ENCODE results near the gene GGCT. TPM values are rescaled to one million over a fixed set of nuclear protein-coding genes. Genes with fewer than 3 reads are reported as not detected.

GGCT gene
- total and polyA plus RNA-seq, 2 of the 8 experiments (the other 6 are each of a cell fraction or from before 2014, with no cell fraction given), result 50.0 to 129 TPM

- no peak overlapping the region for H2BK12ac ChIP-seq (ENCODE audit: low read depth, low read length)
- H2AFZ ChIP-seq (ENCODE audit: low read length), result no peak overlapping the region
- no peak overlapping the region for H2BK20ac ChIP-seq (ENCODE audit: low read length)
- no peak overlapping the region for H3K23ac ChIP-seq (ENCODE audit: insufficient read length)
- H3K4me3 ChIP-seq (ENCODE audit: extremely low read depth in 1 of 4, insufficient read depth in 2 of 4, low read depth in 3 of 4, low read length in 4 of 4), result no peak overlapping the region
- ChIA-PET CTCF (ENCODE audit: partially characterized antibody) (interaction anchor here (1.0 to 9.5 kb wide), 3 partner anchors 9 to 187 kb away, joined by 3 to 214 read pairs (median 3); partner anchors contain the start of gene CRHR2), POLR2A (ENCODE audit: partially characterized antibody) (interaction anchor here (0.6 kb wide), 1 partner anchor 205 kb away, joined by 3 read pairs; no protein-coding TSS in a partner anchor)
- no peak overlapping the region for H2BK5ac ChIP-seq (ENCODE audit: low read depth, low read length)
- H3K36me3 ChIP-seq (ENCODE audit: control insufficient read depth in 2 of 4, insufficient read depth in 4 of 4, low read length in 3 of 4), result no peaks in the 10 kb centered on the region
- no peaks in the 10 kb centered on the region for H3K27me3 ChIP-seq (replicated peaks in 1 of 4; ENCODE audit: control insufficient read depth in 3 of 4, extremely low read depth in 1 of 4, insufficient read depth in 3 of 4, low read length in 3 of 4)
- no peaks in the 10 kb centered on the region for H4K20me1 ChIP-seq (replicated peaks in 1 of 2; ENCODE audit: control insufficient read depth in 1 of 2, insufficient read depth in 2 of 2, low read length in 2 of 2)
- no peak overlapping the region for H2BK15ac ChIP-seq (ENCODE audit: low read length)
- no peak overlapping the region for H3K4ac ChIP-seq (replicated peaks; ENCODE audit: insufficient read length, low read depth, low read length)
- no peak overlapping the region for H3K27ac ChIP-seq (ENCODE audit: low read depth, low read length)
- TF ChIP-seq EGR1 (IDR thresholded peaks at IDR 0.05; ENCODE audit: borderline replicate concordance, low read depth, low read length), result no peak
- TF ChIP-seq TEAD4 (IDR thresholded peaks at IDR 0.05; ENCODE audit: low read depth, low read length), result no peak
- TF ChIP-seq BCL11A (IDR thresholded peaks at IDR 0.05; ENCODE audit: low read depth in 2 of 2, low read length in 2 of 2), result no peak
- TF ChIP-seq TAF7 (optimal IDR thresholded peaks at IDR 0.05; ENCODE audit: borderline replicate concordance, low read depth, low read length), result no peak
- no peak for TF ChIP-seq KDM4A (IDR thresholded peaks at IDR 0.05; ENCODE audit: low read depth, low read length, severe bottlenecking)
- TF ChIP-seq GTF2F1 (IDR thresholded peaks at IDR 0.05; ENCODE audit: borderline replicate concordance, low read depth, low read length), result no peak
- TF ChIP-seq CEBPB (IDR thresholded peaks at IDR 0.05; ENCODE audit: low read depth, low read length), result no peak
- no peak for TF ChIP-seq HDAC6 (IDR thresholded peaks at IDR 0.05; ENCODE audit: low read depth, low read length)
- H4K5ac ChIP-seq (ENCODE audit: insufficient read length, low read depth, low read length), result no peak overlapping the region
- H3K4me2 ChIP-seq (ENCODE audit: insufficient read depth in 1 of 2, low read depth in 2 of 2, low read length in 2 of 2), result no peak overlapping the region
- H3K23me2 ChIP-seq (ENCODE audit: low read depth, low read length), result no peaks in the 10 kb centered on the region
- H2BK120ac ChIP-seq (replicated peaks; ENCODE audit: low read depth, low read length), result no peak overlapping the region
- no peak overlapping the region for H3K9ac ChIP-seq (replicated peaks in 1 of 4; ENCODE audit: extremely low read depth in 1 of 4, low read depth in 3 of 4, low read length in 3 of 4)
- DNase-seq (ENCODE audit: low read depth in 1 of 2, low spot score in 2 of 2), result no peak
- H3K18ac ChIP-seq (ENCODE audit: extremely low read depth, low read length), result no peak overlapping the region
- H2AK5ac ChIP-seq (ENCODE audit: low read depth, low read length), result no peak overlapping the region
- H3K79me2 ChIP-seq (ENCODE audit: control insufficient read depth in 1 of 2, insufficient read depth in 2 of 2, low read length in 2 of 2), result no peaks in the 10 kb centered on the region
- H4K91ac ChIP-seq (replicated peaks; ENCODE audit: insufficient read length, low read length), result no peak overlapping the region
- peaks cover 0 to 9% (median 4%) of the 10 kb centered on the region in 4 experiments; a peak in 5 of 7 replicates for H3K4me1 ChIP-seq (replicated peaks in 1 of 4; ENCODE audit: control insufficient read depth in 3 of 4, insufficient read depth in 4 of 4, low read length in 3 of 4)
- no peak overlapping the region for H4K8ac ChIP-seq (ENCODE audit: extremely low read depth, insufficient read depth, low read length)
- FAIRE-seq, result no peak
- WGBS, 2 experiments (ENCODE audit: extremely low coverage in 1 of 2, insufficient coverage in 1 of 2, insufficient read length in 1 of 2, insufficient replicate concordance in 2 of 2, low coverage in 1 of 2, low lambda C conversion rate in 2 of 2, missing lambda C conversion rate in 1 of 2), result 43 to 100% methylated on average over 1 of the region's 1 CpG
- no peak overlapping the region for H3K56ac ChIP-seq (replicated peaks; ENCODE audit: insufficient read length, low read depth, low read length)
- no peaks in the 10 kb centered on the region for H3K79me1 ChIP-seq (ENCODE audit: low read depth, low read length)
- H3K9me3 ChIP-seq (ENCODE audit: insufficient read depth in 2 of 2, low read depth in 1 of 2, low read length in 1 of 2), result no peaks in the 10 kb centered on the region
- H3K14ac ChIP-seq (ENCODE audit: insufficient read length), result no peak overlapping the region
Observed at GRCh38 chr7:30552330-30552729, 47.7 kb upstream of the GGCT start.

Data from H1 (cell line).